Occipital lobe (tissue), 2 donors: Measurements from ENCODE around the gene C1orf35. TPM values are rescaled to one million over a fixed set of nuclear protein-coding genes. Genes with fewer than 3 reads are reported as not detected.

ENCODE experiments used
- DNase-seq: peaks from one replicate; lab custom pipeline; 2025; lab: John Stamatoyannopoulos, UW
- total RNA-seq: library from RNA; depleted of rRNA; stranded (reverse); fragments of >200 nt; gene quantifications from one replicate; pipeline ENCODE4 v1.2.3, GENCODE V29; 2014

C1orf35 gene
- 4.1 TPM for total RNA-seq

DNA sequence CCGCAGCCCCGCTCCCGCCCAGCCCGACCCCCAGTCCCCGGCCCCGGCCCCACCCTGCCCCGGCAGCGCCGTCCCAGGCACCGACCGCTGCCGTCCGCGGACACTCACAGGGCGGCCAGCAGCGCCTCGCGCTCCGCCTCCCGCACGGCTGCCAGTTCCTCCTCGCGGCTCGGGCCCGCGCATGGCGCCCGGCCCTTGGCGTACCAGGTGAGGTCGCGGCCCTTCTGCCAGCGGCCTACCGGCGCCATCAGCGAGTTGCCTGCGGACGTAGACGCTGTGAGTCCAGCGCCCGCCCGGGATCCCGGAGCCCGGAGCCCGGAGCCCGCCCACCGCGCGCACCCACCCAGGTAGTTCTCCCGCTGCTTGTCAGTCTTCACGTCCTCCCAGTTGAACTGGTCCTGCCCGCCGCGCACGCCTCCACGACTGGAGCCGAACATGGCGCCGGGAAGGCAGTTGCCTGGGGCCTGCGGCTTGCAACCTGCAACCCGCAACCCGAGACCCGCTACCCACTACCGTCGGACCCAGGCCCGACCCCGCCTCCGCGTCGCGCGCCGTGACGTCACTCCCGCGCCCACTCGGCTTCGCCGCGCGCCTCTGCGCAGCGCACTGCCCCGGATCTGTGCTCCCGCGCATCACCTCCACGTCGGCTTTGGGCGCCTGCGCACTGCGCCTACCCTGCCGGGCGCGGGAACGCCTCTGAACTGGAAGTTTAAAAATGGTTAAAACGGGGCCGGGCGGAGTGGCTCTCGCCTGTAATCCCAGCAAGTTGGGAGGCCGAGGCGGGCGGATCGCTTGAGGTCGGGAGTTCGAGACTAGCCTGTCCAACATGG lies at the start of gene C1orf35:
C1orf35 (minus strand) TSS at position 535 of the 830 bp plus-strand sequence; CDS start at position 437, 98 bp downstream.
- peak; percentile 76 for DNase-seq

DNA sequence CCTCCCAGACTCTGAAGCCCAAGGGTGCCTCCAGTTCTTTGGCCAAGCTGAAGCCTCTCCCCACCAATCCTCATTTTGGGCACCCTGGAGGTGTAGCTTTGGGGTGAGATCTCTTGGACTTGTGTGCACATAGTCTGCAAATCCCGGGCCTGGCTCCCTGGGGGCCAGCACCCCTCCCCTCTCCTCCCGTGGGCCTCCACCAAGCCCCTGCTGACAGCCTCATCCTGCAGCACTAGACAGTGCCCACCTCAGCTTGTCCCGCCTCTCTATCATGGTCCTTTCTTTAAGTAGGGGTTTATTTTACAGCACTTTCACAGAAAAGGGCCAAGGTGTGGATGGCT lies 49.8 kb upstream of the C1orf35 start:
- no peak for DNase-seq

- DNase-seq = no peak
These were observed 49.2 kb upstream of the C1orf35 start for GRCh38 chr1:228152097-228152917.

- DNase-seq = no peak
These were observed 48.2 kb upstream of the C1orf35 start for GRCh38 chr1:228151180-228151925.

GRCh38 chr1:228150461-228151179 lies 47.5 kb upstream of the C1orf35 start:
- peak; percentile 26 for DNase-seq

GRCh38 chr1:228150120-228150460 lies 47.0 kb upstream of the C1orf35 start:
- DNase-seq = no peak

DNA sequence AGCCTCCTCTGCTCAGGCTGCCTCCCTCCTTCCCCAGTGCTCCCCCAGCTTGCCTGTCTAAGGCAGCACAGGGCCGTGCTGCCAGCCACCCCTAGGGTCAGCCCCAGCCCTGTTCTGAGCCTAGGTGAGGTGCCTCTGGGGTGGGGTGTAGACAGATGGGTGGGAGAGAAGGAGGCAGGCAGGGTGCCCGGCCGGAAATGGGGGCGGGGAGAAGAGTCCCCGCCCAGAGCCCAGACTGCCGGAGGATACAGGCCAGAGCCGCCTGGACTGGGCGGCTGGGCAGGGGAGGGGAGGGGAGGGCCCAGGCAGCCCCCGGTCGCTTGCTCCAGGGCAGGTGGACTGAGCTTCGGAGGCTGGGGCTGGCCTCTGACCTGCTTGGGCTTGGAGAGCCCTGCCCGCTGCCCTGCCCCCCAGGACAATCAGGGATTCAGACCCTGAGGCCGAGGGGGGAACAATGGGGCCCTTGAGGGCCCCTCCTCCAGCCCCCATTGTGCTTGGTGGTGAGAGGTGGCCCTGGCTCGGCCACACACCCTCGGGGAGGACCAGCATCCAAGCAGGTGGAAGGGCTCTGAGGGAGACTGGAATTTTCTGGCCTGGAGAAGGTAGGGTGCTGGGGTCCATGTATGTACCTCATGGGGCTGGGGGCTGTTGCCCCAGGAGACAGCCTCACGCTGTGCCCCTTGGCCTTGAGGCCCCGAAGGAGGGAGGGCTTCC lies 46.4 kb upstream of the C1orf35 start, which contains the start of gene GJC2:
GJC2 (plus strand) TSS at position 525 of the 714 bp plus-strand sequence. CDS start 7,829 bp downstream, outside the sequence.
- peak; percentile 21 for DNase-seq

DNA sequence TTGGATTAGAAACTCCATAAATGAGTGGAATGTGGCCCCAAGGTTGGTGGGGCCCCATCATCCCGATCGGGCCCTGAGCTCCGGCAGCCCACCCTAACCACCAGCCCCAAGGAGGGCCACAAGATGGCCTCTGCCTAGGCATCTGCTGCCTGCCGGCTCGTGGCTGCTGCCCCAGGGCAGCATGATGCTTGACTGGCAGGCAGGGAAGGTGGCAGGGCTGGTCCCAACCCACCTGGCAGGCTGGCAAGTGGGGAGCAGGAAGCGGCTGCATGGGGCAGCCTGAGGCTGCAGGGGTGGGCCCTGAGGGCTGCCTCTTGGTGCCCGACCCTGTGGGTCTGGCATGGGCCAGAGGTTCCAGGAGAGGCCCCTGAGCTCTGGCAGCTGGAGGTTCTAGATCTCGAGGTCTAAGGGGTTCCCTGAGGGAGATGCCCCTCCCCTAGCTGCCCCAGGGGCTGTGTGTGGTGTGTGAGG lies 45.8 kb upstream of the C1orf35 start:
- no peak for DNase-seq

- DNase-seq = no peak
These were observed 45.2 kb upstream of the C1orf35 start for GRCh38 chr1:228148196-228148861.

DNA sequence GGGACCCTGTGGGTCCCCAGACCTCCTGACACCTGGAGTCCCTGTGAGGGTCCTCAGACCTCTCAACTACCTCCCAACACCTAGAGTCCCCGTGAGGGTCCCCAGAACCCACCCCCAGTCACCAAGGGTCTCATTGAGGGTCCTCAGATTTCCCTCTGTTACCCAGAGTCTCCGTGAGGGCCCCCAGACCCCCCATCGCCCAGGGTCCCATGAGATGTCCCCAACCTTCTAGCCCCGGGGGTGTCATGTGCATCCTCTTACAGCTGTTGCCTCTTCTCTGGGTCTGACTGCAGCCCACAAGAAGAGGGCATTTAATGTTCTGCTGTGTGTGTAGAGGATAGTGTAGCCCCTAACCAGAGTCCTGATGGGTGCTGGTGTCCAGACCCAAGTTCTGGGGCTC lies 44.6 kb upstream of the C1orf35 start:
- DNase-seq = no peak

- DNase-seq = no peak
These were observed 44.1 kb upstream of the C1orf35 start for GRCh38 chr1:228147151-228147693.

DNA sequence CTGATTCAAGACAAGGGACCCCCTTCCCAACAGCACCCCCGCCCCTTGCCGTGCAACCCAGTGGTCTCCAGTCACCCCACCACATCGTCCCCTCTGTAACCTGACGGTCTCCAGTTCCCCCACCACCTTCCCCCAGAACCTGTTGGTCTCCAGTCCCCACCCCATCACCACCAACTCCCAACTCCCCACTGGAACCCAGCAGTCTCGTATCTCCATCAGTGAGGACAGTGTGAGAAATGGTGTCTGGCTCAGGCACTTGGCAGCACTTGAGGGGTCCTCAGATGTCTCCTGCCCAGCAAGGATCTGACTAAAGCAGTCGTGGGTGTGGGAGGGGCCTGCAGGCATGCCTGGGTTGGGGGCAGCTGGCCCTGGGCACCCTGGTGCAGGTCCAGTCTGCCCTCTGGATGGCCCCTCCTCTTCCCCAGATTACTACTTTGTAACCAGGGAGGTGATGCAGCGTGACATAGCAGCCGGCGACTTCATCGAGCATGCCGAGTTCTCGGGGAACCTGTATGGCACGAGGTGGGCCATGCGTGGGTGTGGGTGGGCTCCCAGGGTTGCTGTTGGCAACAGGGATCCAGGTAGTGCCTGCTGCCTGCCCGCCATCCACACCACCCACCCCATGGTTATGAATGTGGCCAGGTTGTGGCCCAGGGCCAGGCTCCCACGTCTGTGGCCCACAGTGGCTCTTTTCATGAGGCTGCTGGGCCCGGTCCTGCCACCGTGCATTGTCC lies 43.5 kb upstream of the C1orf35 start:
- DNase-seq = no peak

GRCh38 chr1:228145463-228146416 lies 42.6 kb upstream of the C1orf35 start:
- no peak for DNase-seq

DNA sequence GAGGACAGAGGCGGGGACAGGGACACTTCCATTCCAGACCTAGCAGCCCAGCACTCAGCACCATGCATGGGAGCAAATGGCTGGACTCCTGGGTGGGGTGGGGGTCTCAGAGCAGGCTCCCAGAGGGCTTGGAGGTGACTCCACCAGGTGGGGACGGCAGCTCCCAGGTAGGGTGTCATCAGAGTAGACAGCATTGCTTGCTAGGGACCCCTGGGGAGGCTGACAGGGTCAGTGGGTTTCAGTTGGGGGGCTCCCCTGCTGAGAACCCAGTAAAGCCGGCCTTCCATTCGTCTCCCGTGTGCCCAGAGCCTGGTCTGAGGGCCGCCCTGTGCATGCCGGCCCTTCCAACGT lies 41.8 kb upstream of the C1orf35 start:
- no peak for DNase-seq

- DNase-seq = no peak
These were observed 41.3 kb upstream of the C1orf35 start for GRCh38 chr1:228144193-228144992.

- no peak for DNase-seq
These were observed 40.5 kb upstream of the C1orf35 start for GRCh38 chr1:228143480-228144192.
